Measurements from ENCODE around the gene LRRC4C.
"Not testable (repeated sequence)": the region's sequence is repeated elsewhere in the genome, so short reads cannot be mapped to it uniquely, and the experiment has no call there.

The LRRC4C gene

GRCh38 chr11:41044747-41045146 lies 414.7 kb downstream of the LRRC4C start:
- Mint-ChIP-seq H3K4me1 (ENCODE audit: low read depth) (no peaks in the 10 kb centered on the region), H3K27ac (no peak overlapping the region), H3K9me3 (peaks cover 14% of the 10 kb centered on the region), H3K27me3 (no peaks in the 10 kb centered on the region), H3K4me3 (no peak overlapping the region), H3K36me3 (ENCODE audit: low read depth) (no peaks in the 10 kb centered on the region)

- Mint-ChIP-seq H3K27me3 (no peaks in the 10 kb centered on the region), H3K9me3 (peaks cover 6% of the 10 kb centered on the region), H3K4me3 (no peak overlapping the region), H3K4me1 (ENCODE audit: low read depth) (no peaks in the 10 kb centered on the region), H3K36me3 (ENCODE audit: low read depth) (no peaks in the 10 kb centered on the region), H3K27ac (no peak overlapping the region)
Measured at GRCh38 chr11:41042688-41043087, 416.8 kb downstream of the LRRC4C start.

GRCh38 chr11:41040474-41040873 lies 419.0 kb downstream of the LRRC4C start:
- Mint-ChIP-seq H3K36me3 (ENCODE audit: low read depth) (no peaks in the 10 kb centered on the region), H3K27me3 (no peaks in the 10 kb centered on the region), H3K4me1 (ENCODE audit: low read depth) (no peaks in the 10 kb centered on the region), H3K4me3 (no peak overlapping the region), H3K27ac (no peak overlapping the region), H3K9me3 (peaks cover 7% of the 10 kb centered on the region)

GRCh38 chr11:41039592-41039991 lies 419.9 kb downstream of the LRRC4C start:
- no peaks in the 10 kb centered on the region for H3K36me3 Mint-ChIP-seq (ENCODE audit: low read depth)
- no peaks in the 10 kb centered on the region for H3K27me3 Mint-ChIP-seq
- H3K4me3 Mint-ChIP-seq: no peak overlapping the region
- H3K27ac Mint-ChIP-seq: no peak overlapping the region
- no peaks in the 10 kb centered on the region for H3K4me1 Mint-ChIP-seq (ENCODE audit: low read depth)
- peaks cover 6% of the 10 kb centered on the region for H3K9me3 Mint-ChIP-seq

GRCh38 chr11:41031551-41032060 lies 427.8 kb downstream of the LRRC4C start:
- no peaks in the 10 kb centered on the region for H3K27me3 Mint-ChIP-seq
- H3K4me3 Mint-ChIP-seq: no peak overlapping the region
- no peaks in the 10 kb centered on the region for H3K36me3 Mint-ChIP-seq (ENCODE audit: low read depth)
- no peaks in the 10 kb centered on the region for H3K4me1 Mint-ChIP-seq (ENCODE audit: low read depth)
- H3K9me3 Mint-ChIP-seq: peaks cover 18% of the 10 kb centered on the region
- H3K27ac Mint-ChIP-seq: no peak overlapping the region

- no peak overlapping the region for H3K4me3 Mint-ChIP-seq
- no peaks in the 10 kb centered on the region for H3K36me3 Mint-ChIP-seq (ENCODE audit: low read depth)
- peaks cover 5% of the 10 kb centered on the region for H3K9me3 Mint-ChIP-seq
- H3K27me3 Mint-ChIP-seq: no peaks in the 10 kb centered on the region
- H3K27ac Mint-ChIP-seq: no peak overlapping the region
- no peaks in the 10 kb centered on the region for H3K4me1 Mint-ChIP-seq (ENCODE audit: low read depth)
Measured at GRCh38 chr11:41020259-41020658, 439.2 kb downstream of the LRRC4C start.

- not testable (repeated sequence) for H3K27me3 Mint-ChIP-seq; H3K4me1 Mint-ChIP-seq (ENCODE audit: low read depth); H3K9me3 Mint-ChIP-seq; H3K27ac Mint-ChIP-seq; H3K36me3 Mint-ChIP-seq (ENCODE audit: low read depth); H3K4me3 Mint-ChIP-seq
Measured at GRCh38 chr11:41019666-41020065, 439.8 kb downstream of the LRRC4C start.

GRCh38 chr11:41018224-41018623 lies 441.2 kb downstream of the LRRC4C start:
- Mint-ChIP-seq H3K36me3 (ENCODE audit: low read depth) (no peaks in the 10 kb centered on the region), H3K4me3 (no peak overlapping the region), H3K27me3 (no peaks in the 10 kb centered on the region), H3K4me1 (ENCODE audit: low read depth) (no peaks in the 10 kb centered on the region), H3K9me3 (peaks cover 5% of the 10 kb centered on the region), H3K27ac (no peak overlapping the region)

GRCh38 chr11:41010361-41011050 lies 448.9 kb downstream of the LRRC4C start:
- no peak overlapping the region for H3K4me3 Mint-ChIP-seq
- H3K27me3 Mint-ChIP-seq: no peaks in the 10 kb centered on the region
- H3K27ac Mint-ChIP-seq: no peak overlapping the region
- no peaks in the 10 kb centered on the region for H3K36me3 Mint-ChIP-seq (ENCODE audit: low read depth)
- peaks cover 11% of the 10 kb centered on the region for H3K9me3 Mint-ChIP-seq
- no peaks in the 10 kb centered on the region for H3K4me1 Mint-ChIP-seq (ENCODE audit: low read depth)

GRCh38 chr11:41005986-41006385 lies 453.5 kb downstream of the LRRC4C start:
- no peak overlapping the region for H3K27ac Mint-ChIP-seq
- no peaks in the 10 kb centered on the region for H3K27me3 Mint-ChIP-seq
- H3K9me3 Mint-ChIP-seq: peaks cover 18% of the 10 kb centered on the region
- no peaks in the 10 kb centered on the region for H3K36me3 Mint-ChIP-seq (ENCODE audit: low read depth)
- no peaks in the 10 kb centered on the region for H3K4me1 Mint-ChIP-seq (ENCODE audit: low read depth)
- no peak overlapping the region for H3K4me3 Mint-ChIP-seq

- H3K36me3 Mint-ChIP-seq (ENCODE audit: low read depth): no peaks in the 10 kb centered on the region
- H3K4me1 Mint-ChIP-seq (ENCODE audit: low read depth): no peaks in the 10 kb centered on the region
- H3K9me3 Mint-ChIP-seq: peaks cover 18% of the 10 kb centered on the region
- no peak overlapping the region for H3K27ac Mint-ChIP-seq
- H3K27me3 Mint-ChIP-seq: no peaks in the 10 kb centered on the region
- H3K4me3 Mint-ChIP-seq: no peak overlapping the region
Measured at GRCh38 chr11:41003339-41004282, 455.8 kb downstream of the LRRC4C start.

GRCh38 chr11:40998920-40999319 lies 460.5 kb downstream of the LRRC4C start:
- no peak overlapping the region for H3K27ac Mint-ChIP-seq
- H3K4me3 Mint-ChIP-seq: no peak overlapping the region
- H3K36me3 Mint-ChIP-seq (ENCODE audit: low read depth): no peaks in the 10 kb centered on the region
- H3K4me1 Mint-ChIP-seq (ENCODE audit: low read depth): no peaks in the 10 kb centered on the region
- no peaks in the 10 kb centered on the region for H3K27me3 Mint-ChIP-seq
- peaks cover 16% of the 10 kb centered on the region for H3K9me3 Mint-ChIP-seq

GRCh38 chr11:40987776-40988435 lies 471.5 kb downstream of the LRRC4C start:
- Mint-ChIP-seq H3K4me1 (ENCODE audit: low read depth) (no peaks in the 10 kb centered on the region), H3K27ac (no peak overlapping the region), H3K36me3 (ENCODE audit: low read depth) (no peaks in the 10 kb centered on the region), H3K4me3 (no peak overlapping the region), H3K27me3 (no peaks in the 10 kb centered on the region), H3K9me3 (peaks cover 25% of the 10 kb centered on the region)

GRCh38 chr11:40986320-40986719 lies 473.1 kb downstream of the LRRC4C start:
- no peaks in the 10 kb centered on the region for H3K27me3 Mint-ChIP-seq

GRCh38 chr11:40975076-40975475 lies 484.4 kb downstream of the LRRC4C start:
- Mint-ChIP-seq H3K4me1 (ENCODE audit: low read depth) (no peaks in the 10 kb centered on the region), H3K27ac (no peak overlapping the region), H3K27me3 (no peaks in the 10 kb centered on the region), H3K9me3 (peaks cover 26% of the 10 kb centered on the region), H3K4me3 (no peak overlapping the region), H3K36me3 (ENCODE audit: low read depth) (no peaks in the 10 kb centered on the region)

More at GRCh38 chr11:40986320-40986719, 473.1 kb downstream of the LRRC4C start:
- no peaks in the 10 kb centered on the region for H3K36me3 Mint-ChIP-seq (ENCODE audit: low read depth)
- peaks cover 28% of the 10 kb centered on the region for H3K9me3 Mint-ChIP-seq
- H3K4me1 Mint-ChIP-seq (ENCODE audit: low read depth): no peaks in the 10 kb centered on the region
- no peak overlapping the region for H3K27ac Mint-ChIP-seq
- no peak overlapping the region for H3K4me3 Mint-ChIP-seq
